Mesothelial cell of epicardium (in vitro differentiated cells): Measurements from ENCODE around the gene ILKAP. TPM values are rescaled to one million over a fixed set of nuclear protein-coding genes. Genes with fewer than 3 reads are reported as not detected.

Source experiments
- DNase-seq, 2 experiments: peaks; one replicate each; pipeline ENCODE4 v3.0.0; 2021; ENCODE audit warnings: low spot score in 2 of 2; ENCODE audit not compliant: unreplicated experiment in 2 of 2
- H3K27ac Mint-ChIP-seq: 2 replicates; pipeline ENCODE4 v1.8.0; 2021; ENCODE audit warnings: mixed read lengths
- H3K27me3 Mint-ChIP-seq: 2 replicates; pipeline ENCODE4 v1.8.0; 2021; ENCODE audit warnings: low read depth, mixed read lengths
- H3K36me3 Mint-ChIP-seq: 2 replicates; pipeline ENCODE4 v1.8.0; 2021; ENCODE audit warnings: mixed read lengths
- H3K4me1 Mint-ChIP-seq: 2 replicates; pipeline ENCODE4 v1.8.0; 2021; ENCODE audit warnings: mixed read lengths
- H3K4me3 Mint-ChIP-seq: 2 replicates; pipeline ENCODE4 v1.8.0; 2021; ENCODE audit warnings: mild to moderate bottlenecking, moderate library complexity, mixed read lengths
- H3K9me3 Mint-ChIP-seq: 2 replicates; pipeline ENCODE4 v1.8.0; 2021; ENCODE audit warnings: mixed read lengths
- total RNA-seq: library from RNA; stranded (reverse); gene quantifications from 3 replicates; pipeline ENCODE4 v1.2.1, GENCODE V29; 2021
- TF ChIP-seq, protein P1 (sequence below): fragments of 200-600 bp; sonication (generic); IDR thresholded peaks from one replicate; pipeline ENCODE4 v1.5.0; 2021; ENCODE audit warnings: antibody characterized with exemption; ENCODE audit not compliant: unreplicated experiment

Gene ILKAP
- total RNA-seq, 1 donor from 2014 or later = 54.0 TPM

DNA sequence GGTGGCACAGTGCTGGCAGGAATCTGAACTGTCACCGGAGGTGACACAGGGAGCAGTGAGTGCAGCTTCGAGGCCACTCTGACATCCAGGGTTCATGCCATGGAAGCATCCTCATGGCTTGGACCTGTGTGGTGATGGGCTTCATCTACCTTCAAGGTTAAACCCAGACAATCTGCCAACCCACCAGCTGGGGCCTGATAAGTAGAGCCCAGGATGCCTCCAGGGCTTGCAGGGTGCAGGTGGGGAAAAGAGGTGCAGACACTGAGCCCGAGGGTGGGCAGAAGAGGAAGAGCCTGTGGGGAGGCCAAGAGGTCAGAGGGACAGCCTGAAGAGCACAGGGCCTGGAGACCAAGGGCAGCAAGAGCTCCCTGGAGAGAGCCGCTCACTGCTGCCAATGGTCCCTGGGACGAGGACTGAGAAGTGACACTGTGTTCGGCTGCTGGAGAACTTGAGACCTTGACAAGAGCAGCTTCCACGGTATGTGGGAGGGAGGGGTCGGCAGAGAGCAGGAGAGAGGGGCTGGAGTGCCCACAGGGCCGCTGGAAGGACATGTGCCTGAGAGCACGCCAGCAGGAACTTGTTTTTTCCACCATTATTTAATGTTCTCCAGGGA, 44.5 kb upstream of the ILKAP start:
- peaks cover 26% of the 10 kb centered on the region for H3K36me3 Mint-ChIP-seq
- H3K4me1 Mint-ChIP-seq = peaks cover 2% of the 10 kb centered on the region
- no peaks in the 10 kb centered on the region for H3K27me3 Mint-ChIP-seq
- TF ChIP-seq, protein P1, sequence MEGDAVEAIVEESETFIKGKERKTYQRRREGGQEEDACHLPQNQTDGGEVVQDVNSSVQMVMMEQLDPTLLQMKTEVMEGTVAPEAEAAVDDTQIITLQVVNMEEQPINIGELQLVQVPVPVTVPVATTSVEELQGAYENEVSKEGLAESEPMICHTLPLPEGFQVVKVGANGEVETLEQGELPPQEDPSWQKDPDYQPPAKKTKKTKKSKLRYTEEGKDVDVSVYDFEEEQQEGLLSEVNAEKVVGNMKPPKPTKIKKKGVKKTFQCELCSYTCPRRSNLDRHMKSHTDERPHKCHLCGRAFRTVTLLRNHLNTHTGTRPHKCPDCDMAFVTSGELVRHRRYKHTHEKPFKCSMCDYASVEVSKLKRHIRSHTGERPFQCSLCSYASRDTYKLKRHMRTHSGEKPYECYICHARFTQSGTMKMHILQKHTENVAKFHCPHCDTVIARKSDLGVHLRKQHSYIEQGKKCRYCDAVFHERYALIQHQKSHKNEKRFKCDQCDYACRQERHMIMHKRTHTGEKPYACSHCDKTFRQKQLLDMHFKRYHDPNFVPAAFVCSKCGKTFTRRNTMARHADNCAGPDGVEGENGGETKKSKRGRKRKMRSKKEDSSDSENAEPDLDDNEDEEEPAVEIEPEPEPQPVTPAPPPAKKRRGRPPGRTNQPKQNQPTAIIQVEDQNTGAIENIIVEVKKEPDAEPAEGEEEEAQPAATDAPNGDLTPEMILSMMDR = no peak
- H3K27ac Mint-ChIP-seq = no peak overlapping the region
- no peak for DNase-seq
- H3K9me3 Mint-ChIP-seq = no peaks in the 10 kb centered on the region
- no peak overlapping the region for H3K4me3 Mint-ChIP-seq

DNA sequence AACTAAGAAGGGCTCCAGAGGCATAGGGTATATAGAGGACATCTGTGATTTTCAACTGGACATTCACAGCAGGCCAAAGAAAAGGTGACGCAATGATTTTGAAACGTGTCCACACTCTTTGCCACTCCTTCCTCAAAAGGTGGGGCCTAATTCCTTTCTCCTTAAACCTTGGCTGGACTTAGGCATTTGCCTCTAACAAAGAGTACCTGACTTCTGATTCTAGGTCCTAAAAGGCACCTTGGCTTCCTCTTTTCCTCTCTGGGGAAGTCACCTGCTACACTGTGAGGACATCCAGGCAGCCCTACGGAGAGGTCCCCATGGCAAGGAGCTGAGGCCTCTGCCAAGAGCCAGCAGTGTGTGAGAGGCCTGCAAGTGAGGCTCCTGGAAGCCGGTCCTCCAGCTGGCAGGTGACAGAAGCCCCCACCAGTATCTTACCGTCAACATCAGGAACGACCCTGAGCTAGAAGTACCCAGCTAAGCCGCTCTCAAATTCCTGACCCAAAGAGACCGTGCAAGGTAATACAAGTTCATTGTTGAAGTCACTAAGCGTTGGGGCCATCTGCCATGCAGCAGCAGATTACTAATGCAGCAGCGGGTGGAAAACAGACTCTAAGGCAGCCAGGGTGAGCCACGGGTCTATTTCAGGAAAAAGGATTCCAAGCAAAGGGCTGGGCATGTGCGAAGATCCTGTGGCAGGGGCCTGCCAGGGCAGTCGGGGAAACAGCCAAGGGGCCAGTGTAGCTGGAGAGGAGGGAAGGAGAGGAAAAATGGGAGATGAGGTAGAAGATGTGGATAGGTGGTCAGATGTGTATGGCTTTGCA, 43.7 kb upstream of the ILKAP start:
- Mint-ChIP-seq H3K27me3 (no peaks in the 10 kb centered on the region), H3K9me3 (no peaks in the 10 kb centered on the region), H3K36me3 (peaks cover 26% of the 10 kb centered on the region), H3K27ac (no peak overlapping the region), H3K4me3 (no peak overlapping the region), H3K4me1 (peaks cover 4% of the 10 kb centered on the region)
- TF ChIP-seq, protein P1 = no peak
- DNase-seq = no peak

DNA sequence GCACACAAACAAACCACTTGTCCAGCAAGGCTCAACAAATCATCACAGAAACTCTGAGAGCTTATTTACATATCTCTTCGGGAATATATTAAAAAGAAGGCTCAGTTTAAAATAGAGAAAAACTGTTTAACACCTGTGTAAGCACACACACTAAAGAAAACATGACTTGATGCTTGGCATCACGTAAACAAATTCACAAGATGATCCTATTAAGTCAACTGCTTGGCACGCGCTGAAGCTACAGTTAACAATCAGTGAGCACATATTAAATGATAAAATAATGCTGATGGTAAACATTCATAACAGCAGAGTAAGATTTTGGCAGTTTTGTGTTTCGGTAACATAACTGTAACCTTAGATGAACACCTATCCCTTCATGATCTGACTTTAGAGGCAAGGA, 40.7 kb upstream of the ILKAP start:
- Mint-ChIP-seq H3K4me1 (peaks cover 6% of the 10 kb centered on the region), H3K27ac (no peak overlapping the region), H3K27me3 (peaks cover 12% of the 10 kb centered on the region), H3K4me3 (no peak overlapping the region), H3K9me3 (no peaks in the 10 kb centered on the region), H3K36me3 (peaks cover 26% of the 10 kb centered on the region)
- no peak for DNase-seq
- TF ChIP-seq, protein P1 = no peak

DNA sequence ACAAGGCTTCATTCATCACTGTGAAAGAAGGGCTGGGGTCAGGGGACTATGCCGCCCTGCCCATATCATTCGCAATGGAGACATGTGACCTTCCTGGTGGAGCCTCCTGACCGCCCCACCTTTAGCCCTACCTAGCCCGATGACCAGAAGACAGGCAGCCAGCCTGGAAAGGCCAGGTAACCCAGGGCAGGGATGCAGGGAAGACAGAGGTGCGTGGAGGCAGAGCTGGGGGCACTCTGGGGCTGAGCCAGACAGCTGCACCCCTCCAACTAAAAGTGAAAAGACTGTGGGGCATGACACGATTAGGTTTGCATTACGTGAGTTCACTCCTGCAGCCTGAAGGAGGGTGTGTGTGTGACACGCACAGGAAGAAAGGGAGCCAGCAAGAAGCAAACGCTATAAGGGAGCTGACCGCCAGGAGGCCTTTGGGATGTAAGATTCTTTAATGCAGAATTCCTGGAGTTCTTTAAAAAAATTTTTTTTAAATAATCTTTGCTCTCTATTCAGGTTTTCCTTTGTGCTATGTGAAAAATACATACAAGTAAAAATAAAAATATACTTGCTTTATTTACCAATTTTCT, 40.1 kb upstream of the ILKAP start:
- Mint-ChIP-seq H3K27me3 (peaks cover 12% of the 10 kb centered on the region), H3K36me3 (peaks cover 26% of the 10 kb centered on the region), H3K9me3 (no peaks in the 10 kb centered on the region), H3K27ac (no peak overlapping the region), H3K4me1 (peaks cover 6% of the 10 kb centered on the region), H3K4me3 (no peak overlapping the region)
- TF ChIP-seq, protein P1 = no peak
- no peak for DNase-seq

DNA sequence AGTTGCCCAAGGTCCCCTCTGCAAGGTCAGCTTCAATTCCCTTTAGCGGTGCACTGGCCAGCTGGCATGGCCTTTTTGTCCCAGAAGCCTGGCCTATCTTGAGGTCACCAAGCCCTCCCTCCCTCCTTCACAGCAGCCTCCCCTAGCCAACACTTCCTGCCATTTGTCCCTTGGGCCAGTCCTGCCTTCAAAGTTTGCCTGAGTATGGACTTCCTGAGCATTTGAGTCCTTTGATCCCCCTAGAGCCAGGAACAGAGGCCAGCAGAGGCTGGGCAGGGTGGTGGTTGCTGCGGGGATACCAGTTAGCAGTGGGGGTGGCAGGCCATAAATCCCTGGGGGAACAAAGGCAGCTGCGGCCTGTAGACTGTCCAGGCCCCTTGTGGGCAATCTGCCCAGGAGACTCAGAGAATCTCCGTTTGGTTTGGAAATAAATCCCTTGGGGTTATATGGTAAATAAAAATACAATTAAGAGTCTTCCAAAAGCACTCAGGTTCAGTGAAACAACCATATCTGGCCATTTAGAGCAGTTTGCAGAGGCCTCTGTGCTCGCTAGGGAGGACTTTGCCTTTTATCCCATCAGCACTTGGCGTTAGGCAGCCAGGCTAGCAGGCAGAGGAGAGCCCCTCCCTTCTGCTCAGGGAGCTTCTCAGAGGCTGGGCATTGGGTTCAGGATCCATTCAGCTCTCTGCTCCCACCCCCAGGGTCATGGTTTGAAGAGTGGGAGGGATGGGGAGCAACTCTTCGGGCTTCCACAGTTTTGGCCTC, 39.4 kb upstream of the ILKAP start:
- H3K4me1 Mint-ChIP-seq = peaks cover 6% of the 10 kb centered on the region
- H3K4me3 Mint-ChIP-seq = no peak overlapping the region
- DNase-seq = no peak
- H3K9me3 Mint-ChIP-seq = no peaks in the 10 kb centered on the region
- H3K36me3 Mint-ChIP-seq = peaks cover 22% of the 10 kb centered on the region
- no peak overlapping the region for H3K27ac Mint-ChIP-seq
- peaks cover 19% of the 10 kb centered on the region for H3K27me3 Mint-ChIP-seq
- TF ChIP-seq, protein P1 = no peak
